HepG2 (cell line): ENCODE measurements around the gene CCNL1. TPM values are rescaled to one million over a fixed set of nuclear protein-coding genes. Genes with fewer than 3 reads are reported as not detected.

Source experiments
- ETV5 ChIP-seq: IDR thresholded peaks from 2 replicates; pipeline ENCODE4 v1.6.1; 2018; ENCODE audit warnings: missing biosample characterization, missing genetic modification reagents, inconsistent platforms, borderline replicate concordance
- GATA4 ChIP-seq: sonication (generic); IDR thresholded peaks from 2 replicates; pipeline ENCODE4 v1.6.1; 2016; ENCODE audit warnings: antibody characterized with exemption, low read depth, borderline replicate concordance
- ISL2 ChIP-seq: sonication (generic); formaldehyde crosslinking; IDR thresholded peaks from 2 replicates; pipeline ENCODE4 v1.5.0; 2020; ENCODE audit warnings: missing genetic modification reagents
- KDM1A ChIP-seq: IDR thresholded peaks from 2 replicates; pipeline ENCODE4 v1.6.1; 2016; ENCODE audit warnings: missing compliant biosample characterization
- MYC ChIP-seq: sonication (generic); formaldehyde crosslinking; IDR thresholded peaks from 2 replicates; pipeline ENCODE4 v1.9.0; 2021; ENCODE audit warnings: missing genetic modification reagents, borderline replicate concordance
- PBX2 ChIP-seq: IDR thresholded peaks from 2 replicates; pipeline ENCODE4 v1.6.1; 2016; ENCODE audit warnings: control low read depth
- PHB2 ChIP-seq: fragments of 450-650 bp; IDR thresholded peaks from 2 replicates; pipeline ENCODE4 v1.6.1; 2018; ENCODE audit not compliant: partially characterized antibody
- SATB2 ChIP-seq: sonication (generic); formaldehyde crosslinking; IDR thresholded peaks from 2 replicates; pipeline ENCODE4 v1.5.0; 2020; ENCODE audit warnings: missing genetic modification reagents
- TEAD2 ChIP-seq: sonication (generic); formaldehyde crosslinking; IDR thresholded peaks from 2 replicates; pipeline ENCODE4 v1.9.0; 2021; ENCODE audit warnings: missing genetic modification reagents
- ZNF251 ChIP-seq: sonication (generic); formaldehyde crosslinking; IDR thresholded peaks from 2 replicates; pipeline ENCODE4 v1.9.0; 2021; ENCODE audit warnings: mild to moderate bottlenecking, missing genetic modification reagents
- ZNF318 ChIP-seq: sonication (generic); formaldehyde crosslinking; IDR thresholded peaks from 2 replicates; pipeline ENCODE4 v1.4.0; 2020; ENCODE audit warnings: mild to moderate bottlenecking, missing genetic modification reagents
- ZNF337 ChIP-seq: sonication (generic); formaldehyde crosslinking; IDR thresholded peaks from 2 replicates; pipeline ENCODE4 v1.5.1; 2020; ENCODE audit warnings: missing genetic modification reagents, low read depth, mild to moderate bottlenecking, borderline replicate concordance
- ZNF703 ChIP-seq: sonication (generic); formaldehyde crosslinking; IDR thresholded peaks from 2 replicates; pipeline ENCODE4 v1.5.1; 2020; ENCODE audit warnings: missing genetic modification reagents, mild to moderate bottlenecking, moderate library complexity, borderline replicate concordance
- polyA plus RNA-seq, 8 experiments: library from polyadenylated mRNA; depleted of rRNA in 3 of 8; stranded (reverse) in 7 of 8; unstranded in 1 of 8; fragments of >200 nt; fragmentation: Illumina TruSeq in 4 of 8; extraction: Trizol in 4 of 8; gene quantifications; 2 replicates each; pipeline versions ENCODE4 v1.2.1 to v1.2.3, GENCODE V29; 2011 to 2016; ENCODE audit warnings: low read depth in 4 of 8, missing spikeins in 1 of 8, mixed read lengths in 1 of 8; ENCODE audit not compliant: insufficient read depth in 1 of 8
- total RNA-seq, 5 experiments: library from RNA; depleted of rRNA; stranded (reverse); fragments of >200 nt; fragmentation: Illumina TruSeq; extraction: Trizol; gene quantifications; 2 replicates each; pipeline ENCODE4 v1.2.3, GENCODE V29; 2016; ENCODE audit warnings: low read depth in 1 of 5
- TF ChIP-seq, protein P1 (sequence below): sonication (generic); formaldehyde crosslinking; IDR thresholded peaks from 2 replicates; pipeline ENCODE4 v1.5.0; 2020; ENCODE audit warnings: mild to moderate bottlenecking, missing genetic modification reagents

CCNL1 gene
- total and polyA plus RNA-seq, 2 of the 13 experiments (the other 11 are each of a cell fraction or from before 2014, with no cell fraction given): 151 to 303 TPM

DNA sequence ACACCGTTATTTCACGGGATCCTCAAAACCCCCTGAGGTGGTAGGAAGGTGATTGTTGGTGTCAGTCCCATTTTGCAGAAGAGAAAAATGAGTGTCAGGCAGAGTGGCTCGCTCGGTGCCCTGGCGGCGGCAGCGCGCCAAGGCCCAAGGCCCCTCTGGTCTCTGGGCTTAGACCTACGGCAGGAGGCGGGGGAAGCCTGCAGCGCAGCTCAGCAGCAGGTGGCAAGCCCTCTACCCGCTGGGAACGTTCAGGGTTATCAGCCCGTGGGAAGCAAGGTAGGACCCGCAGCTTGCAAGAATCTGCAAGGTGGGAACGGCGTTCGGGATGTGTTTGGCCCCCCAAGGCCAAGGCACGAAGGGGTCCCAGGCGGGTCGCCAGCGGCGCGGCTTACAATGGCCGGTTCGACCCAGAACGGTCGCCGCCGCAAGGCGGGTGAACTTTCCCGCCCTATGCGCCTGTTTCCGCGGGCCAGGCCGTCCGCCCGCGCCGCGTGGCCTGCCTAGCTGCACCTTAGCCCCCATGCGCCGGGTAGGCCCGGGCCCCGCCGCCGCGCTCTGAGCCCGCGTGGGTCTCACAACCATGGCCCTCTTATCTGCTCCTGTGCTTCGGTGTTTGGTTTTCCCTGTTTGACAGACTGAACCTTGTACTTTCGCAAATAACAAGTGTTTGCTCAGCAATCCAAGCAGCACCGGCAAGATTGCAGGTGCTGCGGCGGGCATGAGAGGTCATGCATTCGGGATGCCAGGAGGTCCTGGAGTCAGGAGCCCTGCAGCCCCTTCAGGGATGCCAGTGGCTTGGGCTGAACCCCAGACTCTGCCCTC, 39.7 kb downstream of the CCNL1 start (continued):
- TF ChIP-seq PBX2 (CRISPR knock-in tag): 0 out of 2 replicates have a peak, but pooled peaks have one; percentile 17
- TF ChIP-seq ETV5 (CRISPR knock-in tag): peak; percentile 77; the same call in 1 of the 2 replicates
- TF ChIP-seq ZNF703 (CRISPR knock-in tag): peak; percentile 99
- no peak for TF ChIP-seq PHB2
- TF ChIP-seq SATB2 (CRISPR knock-in tag): peak; percentile 87; the same call in 1 of the 2 replicates
- TF ChIP-seq ZNF251: 0 out of 2 replicates have a peak, but pooled peaks have one; percentile 44
- TF ChIP-seq TEAD2: no peak; the same call in 1 of the 2 replicates
- TF ChIP-seq ZNF337 (CRISPR knock-in tag): no peak
- TF ChIP-seq, protein P1, sequence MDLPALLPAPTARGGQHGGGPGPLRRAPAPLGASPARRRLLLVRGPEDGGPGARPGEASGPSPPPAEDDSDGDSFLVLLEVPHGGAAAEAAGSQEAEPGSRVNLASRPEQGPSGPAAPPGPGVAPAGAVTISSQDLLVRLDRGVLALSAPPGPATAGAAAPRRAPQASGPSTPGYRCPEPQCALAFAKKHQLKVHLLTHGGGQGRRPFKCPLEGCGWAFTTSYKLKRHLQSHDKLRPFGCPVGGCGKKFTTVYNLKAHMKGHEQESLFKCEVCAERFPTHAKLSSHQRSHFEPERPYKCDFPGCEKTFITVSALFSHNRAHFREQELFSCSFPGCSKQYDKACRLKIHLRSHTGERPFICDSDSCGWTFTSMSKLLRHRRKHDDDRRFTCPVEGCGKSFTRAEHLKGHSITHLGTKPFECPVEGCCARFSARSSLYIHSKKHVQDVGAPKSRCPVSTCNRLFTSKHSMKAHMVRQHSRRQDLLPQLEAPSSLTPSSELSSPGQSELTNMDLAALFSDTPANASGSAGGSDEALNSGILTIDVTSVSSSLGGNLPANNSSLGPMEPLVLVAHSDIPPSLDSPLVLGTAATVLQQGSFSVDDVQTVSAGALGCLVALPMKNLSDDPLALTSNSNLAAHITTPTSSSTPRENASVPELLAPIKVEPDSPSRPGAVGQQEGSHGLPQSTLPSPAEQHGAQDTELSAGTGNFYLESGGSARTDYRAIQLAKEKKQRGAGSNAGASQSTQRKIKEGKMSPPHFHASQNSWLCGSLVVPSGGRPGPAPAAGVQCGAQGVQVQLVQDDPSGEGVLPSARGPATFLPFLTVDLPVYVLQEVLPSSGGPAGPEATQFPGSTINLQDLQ: peak; percentile 92
- peak; percentile 94 for TF ChIP-seq ISL2 (CRISPR knock-in tag)
- peak; percentile 97 for TF ChIP-seq ZNF318 (CRISPR knock-in tag)
- peak; percentile 83 for TF ChIP-seq GATA4
- peak; percentile 82; the same call in 1 of the 2 replicates for TF ChIP-seq KDM1A (CRISPR knock-in tag)
- peak; percentile 99 for TF ChIP-seq MYC
